Progenitor cell of endocrine pancreas (in vitro differentiated cells): ENCODE data around the gene EXOSC3. TPM values are rescaled to one million over a fixed set of nuclear protein-coding genes. Genes with fewer than 3 reads are reported as not detected.
A peak's percentile ranks its signal among the peaks of the same experiment; 100 is the strongest.

Source experiments
- DNase-seq: peaks from one replicate; pipeline ENCODE4 v3.0.0; 2021; ENCODE audit warnings: low spot score; ENCODE audit not compliant: unreplicated experiment
- H3K27ac Mint-ChIP-seq: 2 replicates; pipeline ENCODE4 v1.8.0; 2021; ENCODE audit warnings: mild to moderate bottlenecking, moderate library complexity, mixed read lengths
- H3K27me3 Mint-ChIP-seq: 2 replicates; pipeline ENCODE4 v1.8.0; 2021; ENCODE audit warnings: mixed read lengths
- H3K36me3 Mint-ChIP-seq: 2 replicates; pipeline ENCODE4 v1.8.0; 2022; ENCODE audit warnings: mixed read lengths; ENCODE audit not compliant: insufficient read depth
- H3K4me1 Mint-ChIP-seq: 2 replicates; pipeline ENCODE4 v1.8.0; 2021; ENCODE audit warnings: low read depth, mixed read lengths
- H3K4me3 Mint-ChIP-seq: 2 replicates; pipeline ENCODE4 v1.8.0; 2021; ENCODE audit warnings: low read depth, mild to moderate bottlenecking, moderate library complexity, mixed read lengths
- H3K9me3 Mint-ChIP-seq: 2 replicates; pipeline ENCODE4 v1.8.0; 2021; ENCODE audit warnings: low read depth, mixed read lengths
- total RNA-seq: library from RNA; stranded (reverse); gene quantifications from 2 replicates; pipeline ENCODE4 v1.2.1, GENCODE V29; 2021
- TF ChIP-seq, protein P1 (sequence below): fragments of 200-600 bp; sonication (generic); IDR thresholded peaks from one replicate; pipeline ENCODE4 v1.5.0; 2021; ENCODE audit warnings: antibody characterized with exemption, mild to moderate bottlenecking; ENCODE audit not compliant: unreplicated experiment

EXOSC3 gene
- total RNA-seq, 1 donor from 2014 or later, result 55.7 TPM

DNA sequence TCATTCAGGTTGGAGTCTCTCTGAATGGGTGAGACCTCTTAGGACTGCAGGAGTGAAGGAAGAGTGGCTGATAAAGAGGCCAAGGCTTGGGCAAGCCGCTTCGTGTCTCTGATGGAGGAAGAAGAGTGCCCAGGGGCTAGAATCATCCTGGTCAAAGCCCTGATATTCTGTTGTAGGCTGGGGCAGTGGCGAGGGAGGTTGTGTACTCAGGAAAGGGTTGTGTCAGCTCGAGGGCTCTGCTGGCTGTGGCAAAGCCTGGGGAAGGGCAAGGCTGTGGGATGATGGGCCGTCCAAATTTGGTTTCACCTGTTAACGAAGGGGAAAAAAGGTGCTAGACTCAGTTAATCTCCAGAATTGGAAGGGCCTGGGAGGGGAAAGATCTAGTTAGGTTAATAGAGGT, 33.7 kb downstream of the EXOSC3 start:
- TF ChIP-seq, protein P1, sequence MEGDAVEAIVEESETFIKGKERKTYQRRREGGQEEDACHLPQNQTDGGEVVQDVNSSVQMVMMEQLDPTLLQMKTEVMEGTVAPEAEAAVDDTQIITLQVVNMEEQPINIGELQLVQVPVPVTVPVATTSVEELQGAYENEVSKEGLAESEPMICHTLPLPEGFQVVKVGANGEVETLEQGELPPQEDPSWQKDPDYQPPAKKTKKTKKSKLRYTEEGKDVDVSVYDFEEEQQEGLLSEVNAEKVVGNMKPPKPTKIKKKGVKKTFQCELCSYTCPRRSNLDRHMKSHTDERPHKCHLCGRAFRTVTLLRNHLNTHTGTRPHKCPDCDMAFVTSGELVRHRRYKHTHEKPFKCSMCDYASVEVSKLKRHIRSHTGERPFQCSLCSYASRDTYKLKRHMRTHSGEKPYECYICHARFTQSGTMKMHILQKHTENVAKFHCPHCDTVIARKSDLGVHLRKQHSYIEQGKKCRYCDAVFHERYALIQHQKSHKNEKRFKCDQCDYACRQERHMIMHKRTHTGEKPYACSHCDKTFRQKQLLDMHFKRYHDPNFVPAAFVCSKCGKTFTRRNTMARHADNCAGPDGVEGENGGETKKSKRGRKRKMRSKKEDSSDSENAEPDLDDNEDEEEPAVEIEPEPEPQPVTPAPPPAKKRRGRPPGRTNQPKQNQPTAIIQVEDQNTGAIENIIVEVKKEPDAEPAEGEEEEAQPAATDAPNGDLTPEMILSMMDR, result no peak
- DNase-seq, result no peak
- H3K4me1 Mint-ChIP-seq, result peaks cover 9% of the 10 kb centered on the region
- peaks cover 10% of the 10 kb centered on the region for H3K27me3 Mint-ChIP-seq
- H3K4me3 Mint-ChIP-seq, result no peak overlapping the region
- peaks cover 6% of the 10 kb centered on the region for H3K9me3 Mint-ChIP-seq
- no peak overlapping the region for H3K27ac Mint-ChIP-seq
- no peaks in the 10 kb centered on the region for H3K36me3 Mint-ChIP-seq

DNA sequence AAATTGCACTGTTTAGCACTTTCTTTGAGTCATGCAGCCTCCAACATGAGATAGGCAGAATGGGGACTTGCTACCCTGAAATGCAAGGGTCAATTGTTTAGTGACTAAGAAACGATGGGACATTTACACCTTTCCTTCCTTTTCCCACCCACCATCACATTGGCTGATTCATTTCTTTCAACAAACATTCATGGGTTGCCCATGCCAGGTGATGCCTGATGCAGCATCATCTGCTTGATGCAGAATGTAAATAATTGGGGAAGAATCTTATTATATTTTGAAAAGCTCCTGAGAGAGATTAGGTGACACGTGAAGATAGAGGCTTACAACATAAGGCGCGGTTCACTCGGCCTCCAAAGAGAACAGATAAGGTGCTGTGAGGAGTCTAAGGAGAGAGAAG, 35.7 kb downstream of the EXOSC3 start:
- H3K4me3 Mint-ChIP-seq, result no peak overlapping the region
- H3K36me3 Mint-ChIP-seq, result no peaks in the 10 kb centered on the region
- peaks cover 3% of the 10 kb centered on the region for H3K4me1 Mint-ChIP-seq
- H3K27ac Mint-ChIP-seq, result no peak overlapping the region
- no peak for DNase-seq
- H3K9me3 Mint-ChIP-seq, result peaks cover 6% of the 10 kb centered on the region
- TF ChIP-seq, protein P1, result no peak
- peaks cover 18% of the 10 kb centered on the region for H3K27me3 Mint-ChIP-seq

DNA sequence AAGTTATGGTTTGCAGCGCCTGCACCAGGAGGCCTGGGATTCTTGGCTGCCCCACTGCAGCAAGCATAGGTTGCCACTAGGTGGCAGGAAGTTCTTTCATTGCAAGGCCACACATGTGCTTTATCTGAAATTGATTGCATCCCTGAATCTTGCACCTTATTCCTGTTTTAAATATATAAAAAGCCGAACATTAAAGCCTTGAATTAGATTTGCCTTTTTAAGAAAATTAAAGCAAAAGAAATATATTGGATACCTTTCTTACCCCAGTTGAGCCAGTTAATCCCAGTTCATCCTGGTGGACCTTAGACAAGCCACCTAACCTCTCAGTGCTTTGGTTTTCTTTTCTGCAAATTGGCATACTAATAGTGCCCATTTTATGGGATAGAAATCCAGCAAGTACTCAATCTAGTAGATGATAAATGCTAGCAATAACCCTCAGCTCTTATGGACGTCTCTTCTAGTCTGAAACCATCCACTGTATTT, 37.6 kb downstream of the EXOSC3 start:
- Mint-ChIP-seq H3K9me3 (no peaks in the 10 kb centered on the region), H3K4me1 (no peaks in the 10 kb centered on the region), H3K27ac (no peak overlapping the region), H3K4me3 (no peak overlapping the region), H3K36me3 (no peaks in the 10 kb centered on the region), H3K27me3 (peaks cover 18% of the 10 kb centered on the region)
- TF ChIP-seq, protein P1, result peak; percentile 88
- peak; percentile 32 for DNase-seq

DNA sequence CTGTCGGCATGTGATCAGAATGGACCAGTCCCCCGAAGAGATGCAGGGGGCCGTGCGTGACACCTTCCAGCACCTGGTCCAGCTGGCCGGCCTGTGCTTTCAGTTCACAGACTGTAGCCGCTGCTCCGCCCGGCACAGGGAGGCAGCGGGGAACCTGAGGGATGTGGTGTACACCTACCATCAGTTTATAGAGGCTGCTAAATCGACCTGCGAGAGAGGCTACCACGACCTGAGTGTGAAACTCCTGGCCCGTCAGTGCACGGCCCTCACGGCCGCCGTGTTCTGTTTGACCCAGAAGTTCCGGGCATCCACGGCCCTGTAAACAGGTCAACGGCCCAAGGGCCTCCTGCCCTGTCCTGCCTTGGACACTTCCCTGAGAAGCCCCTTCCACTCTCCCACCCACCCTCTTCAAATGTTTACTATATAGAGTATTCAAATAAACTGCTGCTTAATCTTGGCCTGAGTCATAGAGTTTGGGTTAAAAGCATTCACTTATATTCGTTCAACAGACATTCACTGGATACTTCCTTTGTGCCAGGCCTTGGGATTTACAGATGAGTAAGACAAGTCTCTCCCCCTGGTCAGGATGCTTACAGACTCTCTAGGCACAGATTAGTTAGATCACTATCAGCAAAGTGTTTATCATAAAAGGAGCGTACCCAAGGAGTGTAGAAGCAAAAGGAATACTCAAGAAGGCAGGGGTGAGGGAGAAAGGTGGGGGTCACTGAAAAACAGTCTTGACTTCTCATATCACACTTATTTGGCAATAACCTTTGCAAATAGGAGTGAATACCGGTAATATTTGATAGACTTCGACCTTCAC, 38.2 kb downstream of the EXOSC3 start:
- no peak for DNase-seq
- no peaks in the 10 kb centered on the region for H3K9me3 Mint-ChIP-seq
- H3K36me3 Mint-ChIP-seq, result no peaks in the 10 kb centered on the region
- TF ChIP-seq, protein P1, result no peak
- H3K4me3 Mint-ChIP-seq, result no peak overlapping the region
- peaks cover 18% of the 10 kb centered on the region for H3K27me3 Mint-ChIP-seq
- no peaks in the 10 kb centered on the region for H3K4me1 Mint-ChIP-seq
- no peak overlapping the region for H3K27ac Mint-ChIP-seq

DNA sequence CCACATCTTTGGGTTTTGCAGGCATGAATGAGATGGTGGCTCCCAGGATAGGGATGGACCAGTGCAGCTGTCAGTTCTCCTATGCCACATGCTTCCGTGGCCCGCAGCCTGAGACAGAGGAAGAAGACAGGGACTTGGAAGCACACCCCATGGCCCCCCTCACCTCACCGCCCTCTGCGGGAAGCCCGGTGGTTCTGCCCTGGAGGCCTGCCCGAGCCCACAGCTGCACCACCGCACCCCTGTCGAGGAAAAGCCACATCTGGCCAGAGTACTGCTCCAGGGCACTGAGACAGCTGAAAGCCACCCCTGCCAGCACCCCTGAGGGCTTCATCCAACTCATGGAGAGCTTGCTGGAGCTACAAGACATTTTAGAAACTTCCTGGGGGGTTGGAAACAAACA, 38.9 kb downstream of the EXOSC3 start:
- DNase-seq, result no peak
- TF ChIP-seq, protein P1, result no peak
- Mint-ChIP-seq H3K27ac (no peak overlapping the region), H3K4me3 (no peak overlapping the region), H3K27me3 (peaks cover 16% of the 10 kb centered on the region), H3K9me3 (no peaks in the 10 kb centered on the region), H3K4me1 (no peaks in the 10 kb centered on the region), H3K36me3 (no peaks in the 10 kb centered on the region)
